Stimulated activated CD8-positive, alpha-beta memory T cell treated with anti-CD3 and anti-CD28 coated beads, Interleukin-12 subunit alpha, Interleukin-12 subunit beta, amount 100 ng/mL, for 4 hours (primary cell): Measurements from ENCODE around the gene EPS15.

Experiments
- DNase-seq: peaks from one replicate; pipeline ENCODE4 v3.0.0-alpha.2; 2020; ENCODE audit warnings: low read depth

The EPS15 gene

DNA sequence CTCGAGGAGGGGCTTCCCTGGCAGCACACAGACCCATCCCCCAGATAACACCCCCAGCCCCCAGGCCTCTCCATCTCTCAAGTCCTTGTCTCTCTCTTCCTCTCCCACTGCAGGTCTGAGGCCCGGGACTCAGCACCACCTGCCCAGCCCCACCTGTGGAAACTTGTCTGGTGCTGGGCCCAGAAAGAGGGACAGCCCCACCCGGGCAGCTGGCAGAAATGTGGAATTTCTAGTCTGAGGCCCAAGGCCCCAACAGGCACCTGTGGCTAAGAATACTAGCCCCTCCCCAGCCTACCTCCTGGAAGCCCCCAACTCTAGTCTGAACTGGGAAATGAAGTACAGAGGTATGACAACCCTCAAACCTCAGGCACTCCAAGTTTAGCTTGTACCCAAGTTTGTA lies 204.1 kb downstream of the EPS15 start:
- DNase-seq = no peak

GRCh38 chr1:51313961-51314777 lies 204.9 kb downstream of the EPS15 start:
- DNase-seq = no peak

GRCh38 chr1:51313268-51313852 lies 205.7 kb downstream of the EPS15 start:
- no peak for DNase-seq

DNA sequence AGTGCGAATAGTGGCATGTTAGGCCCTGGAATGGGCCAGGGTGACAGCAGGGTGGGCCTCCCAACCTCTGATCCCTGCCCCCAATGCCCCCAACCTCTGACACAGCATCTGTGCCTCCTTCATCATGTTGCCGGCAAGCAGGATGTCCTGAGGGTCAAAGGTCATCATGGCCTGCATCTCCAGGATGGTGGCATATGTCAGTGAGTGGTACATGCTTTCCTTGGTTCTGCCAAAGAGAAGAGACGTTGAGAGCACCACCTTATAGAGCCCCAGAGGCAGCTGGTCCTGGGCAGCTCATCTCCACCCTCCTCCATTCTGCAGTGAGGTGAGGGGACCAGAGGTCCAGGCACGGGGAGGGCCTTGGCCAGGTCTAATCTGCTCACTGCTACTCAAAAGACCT lies 206.3 kb downstream of the EPS15 start:
- no peak for DNase-seq

GRCh38 chr1:51311826-51312225 lies 207.2 kb downstream of the EPS15 start:
- DNase-seq = no peak

- DNase-seq = no peak
These were observed 208.0 kb downstream of the EPS15 start for GRCh38 chr1:51310871-51311613.

DNA sequence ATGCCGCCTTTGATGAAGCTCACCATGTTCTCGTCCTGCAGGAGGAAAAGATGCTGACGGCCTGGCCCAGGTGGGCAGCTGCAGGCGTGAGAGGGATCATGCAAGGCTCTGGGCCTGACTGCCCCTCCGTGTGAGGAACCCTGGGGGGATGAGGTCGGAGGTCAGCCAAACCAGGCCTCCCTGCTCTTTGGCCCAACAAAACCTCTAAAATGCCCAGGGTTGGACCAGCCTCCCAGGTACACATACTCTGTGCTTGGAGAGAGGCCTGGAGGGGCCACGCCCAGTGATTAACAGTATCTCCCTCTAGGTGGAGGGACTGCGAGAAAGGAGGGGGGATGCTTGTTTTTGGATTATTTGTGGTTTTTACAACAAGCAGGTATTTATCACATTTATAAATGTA lies 209.8 kb downstream of the EPS15 start:
- DNase-seq = no peak

DNA sequence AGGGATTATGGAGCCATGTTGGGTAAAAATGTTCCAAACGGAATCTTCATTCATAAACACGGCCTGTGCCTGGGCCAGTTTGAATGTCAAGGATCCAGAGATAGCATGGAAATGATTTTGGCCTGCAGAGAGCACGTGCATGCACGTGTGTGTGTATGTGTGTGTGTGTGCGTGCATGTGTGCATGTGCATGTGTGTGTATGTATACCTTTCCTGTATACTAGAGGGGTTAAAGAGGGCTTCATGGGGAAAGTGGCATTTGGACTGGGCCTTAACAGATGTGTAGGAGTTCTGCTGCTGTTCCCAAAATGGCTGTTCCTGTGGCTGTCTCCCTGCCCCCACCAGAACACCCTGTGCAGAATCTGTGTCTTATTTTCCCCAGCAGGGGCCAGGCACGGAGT lies 210.4 kb downstream of the EPS15 start:
- DNase-seq = no peak

GRCh38 chr1:51306950-51307349 lies 212.1 kb downstream of the EPS15 start:
- DNase-seq = no peak

DNA sequence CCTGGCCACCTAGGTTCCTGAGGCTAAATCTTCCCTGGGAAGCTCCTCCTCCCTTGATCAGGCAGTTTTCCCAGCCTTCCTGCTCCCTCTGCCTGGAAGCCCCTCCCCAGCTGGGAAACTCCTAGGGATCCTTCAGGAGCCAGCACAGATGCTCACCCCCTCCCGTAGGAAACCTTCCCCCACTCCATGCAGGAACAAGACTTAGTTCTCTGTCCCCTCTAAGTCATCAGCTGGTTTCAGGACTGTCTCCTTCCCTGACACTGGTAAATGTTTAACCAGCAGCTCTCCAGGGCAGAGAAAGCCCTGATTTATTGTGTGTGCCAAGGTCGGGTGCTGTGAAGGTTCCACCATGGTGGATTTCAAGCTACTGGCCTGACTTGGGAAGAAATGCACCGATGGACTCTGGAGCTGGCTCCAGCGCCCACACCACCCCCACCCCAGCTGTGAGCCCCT lies 213.7 kb downstream of the EPS15 start:
- DNase-seq = no peak

DNA sequence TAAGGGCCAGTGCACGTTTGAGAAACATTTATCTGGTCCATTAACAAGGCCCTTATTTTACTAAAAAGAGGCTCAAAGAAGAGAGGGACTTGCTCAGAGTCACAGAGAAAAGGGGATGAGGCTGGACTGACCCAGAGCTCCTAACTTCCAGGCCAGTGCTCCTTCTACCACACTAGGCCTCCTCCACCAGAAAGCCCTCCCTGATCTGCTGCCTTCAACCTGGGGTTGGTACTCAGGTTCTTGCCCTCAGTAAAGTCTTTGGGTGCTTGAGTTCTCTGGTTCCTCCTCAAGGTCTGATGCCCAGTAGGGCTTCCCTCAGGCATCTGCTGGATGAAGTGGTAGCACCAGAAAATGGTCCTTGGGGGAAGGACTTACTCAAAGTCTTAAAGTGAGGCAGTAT lies 214.7 kb downstream of the EPS15 start:
- DNase-seq = no peak
